Stimulated activated CD8-positive, alpha-beta memory T cell treated with anti-CD3 and anti-CD28 coated beads, Interleukin-4, amount 100 ng/mL, for 48 hours (primary cell): ENCODE results near the gene MPZL3.

Source experiments
- DNase-seq: peaks from one replicate; pipeline ENCODE4 v3.0.0-alpha.2; 2020

Gene MPZL3

GRCh38 chr11:118251858-118252652, at the start of gene MPZL3:
TSS of gene MPZL3 (minus strand) at chr11:118252365. CDS start at chr11:118252294, 71 bp downstream.
- peak; percentile 87 for DNase-seq

GRCh38 chr11:118301600-118302195, 49.5 kb upstream of the MPZL3 start:
- no peak for DNase-seq

GRCh38 chr11:118295815-118296454, 43.8 kb upstream of the MPZL3 start:
- DNase-seq, result no peak

GRCh38 chr11:118295199-118295598, 43.0 kb upstream of the MPZL3 start:
- DNase-seq, result no peak

GRCh38 chr11:118294053-118294452, 41.9 kb upstream of the MPZL3 start:
- DNase-seq, result no peak

- no peak for DNase-seq
Measured at GRCh38 chr11:118291477-118292135, 39.4 kb upstream of the MPZL3 start.

GRCh38 chr11:118290923-118291322, 38.8 kb upstream of the MPZL3 start:
- no peak for DNase-seq

GRCh38 chr11:118289401-118289800, 37.2 kb upstream of the MPZL3 start:
- no peak for DNase-seq

- no peak for DNase-seq
Measured at GRCh38 chr11:118287006-118287405, 34.8 kb upstream of the MPZL3 start.

- DNase-seq, result no peak
Measured at GRCh38 chr11:118286545-118286944, 34.4 kb upstream of the MPZL3 start.

GRCh38 chr11:118283756-118284350, 31.7 kb upstream of the MPZL3 start:
- DNase-seq, result no peak

GRCh38 chr11:118283037-118283636, 31.0 kb upstream of the MPZL3 start:
- no peak for DNase-seq

- no peak for DNase-seq
Measured at GRCh38 chr11:118282606-118283005, 30.4 kb upstream of the MPZL3 start.

- no peak for DNase-seq
Measured at GRCh38 chr11:118281284-118281683, 29.1 kb upstream of the MPZL3 start.

GRCh38 chr11:118277312-118277711, 25.1 kb upstream of the MPZL3 start:
- no peak for DNase-seq

- DNase-seq, result no peak
Measured at GRCh38 chr11:118276422-118276821, 24.3 kb upstream of the MPZL3 start.

- no peak for DNase-seq
Measured at GRCh38 chr11:118275176-118275575, 23.0 kb upstream of the MPZL3 start.

GRCh38 chr11:118274186-118274585, 22.0 kb upstream of the MPZL3 start:
- DNase-seq, result no peak

GRCh38 chr11:118272001-118272400, 19.8 kb upstream of the MPZL3 start:
- no peak for DNase-seq

GRCh38 chr11:118267486-118267885, 15.3 kb upstream of the MPZL3 start:
- DNase-seq, result no peak

GRCh38 chr11:118265954-118266353, 13.8 kb upstream of the MPZL3 start:
- no peak for DNase-seq

- DNase-seq, result no peak
Measured at GRCh38 chr11:118264569-118265465, 12.7 kb upstream of the MPZL3 start.
